Measurements from ENCODE around the gene WNT6.
A peak's percentile ranks its signal among the peaks of the same experiment; 100 is the strongest.

Gene WNT6

GRCh38 chr2:218850796-218851195, 8.8 kb upstream of the WNT6 start:
- Mint-ChIP-seq H3K4me3 (no peak overlapping the region), H3K27me3 (ENCODE audit: low read depth) (peaks cover 54% of the 10 kb centered on the region), H3K27ac (no peak overlapping the region)

GRCh38 chr2:218851286-218851685, 8.3 kb upstream of the WNT6 start:
- H3K9me3 Mint-ChIP-seq, result peaks cover 8% of the 10 kb centered on the region
- H3K36me3 Mint-ChIP-seq (ENCODE audit: low read depth), result peaks cover 4% of the 10 kb centered on the region
- peaks cover 22% of the 10 kb centered on the region for H3K4me1 Mint-ChIP-seq
- no peak overlapping the region for H3K4me3 Mint-ChIP-seq
- peaks cover 59% of the 10 kb centered on the region for H3K27me3 Mint-ChIP-seq (ENCODE audit: low read depth)
- H3K27ac Mint-ChIP-seq, result no peak overlapping the region
- no peak for TF ChIP-seq CTCF (IDR thresholded peaks at IDR 0.05; ENCODE audit: unreplicated experiment in 3 of 3)

More at GRCh38 chr2:218850796-218851195, 8.8 kb upstream of the WNT6 start:
- Mint-ChIP-seq H3K4me1 (peaks cover 17% of the 10 kb centered on the region), H3K9me3 (peaks cover 8% of the 10 kb centered on the region), H3K36me3 (ENCODE audit: low read depth) (peaks cover 4% of the 10 kb centered on the region)
- no peak for TF ChIP-seq CTCF (IDR thresholded peaks at IDR 0.05; ENCODE audit: unreplicated experiment in 3 of 3)

GRCh38 chr2:218852911-218853667, 6.5 kb upstream of the WNT6 start:
- Mint-ChIP-seq H3K27ac (no peak overlapping the region), H3K9me3 (no peaks in the 10 kb centered on the region), H3K27me3 (ENCODE audit: low read depth) (peaks cover 71% of the 10 kb centered on the region), H3K36me3 (ENCODE audit: low read depth) (no peaks in the 10 kb centered on the region), H3K4me1 (peaks cover 32% of the 10 kb centered on the region), H3K4me3 (no peak overlapping the region)
- peak; percentile 67 to 75 (median 73) for TF ChIP-seq CTCF (IDR thresholded peaks at IDR 0.05; ENCODE audit: unreplicated experiment in 3 of 3)

- no peak overlapping the region for H3K27ac Mint-ChIP-seq
These were observed 5.8 kb upstream of the WNT6 start for GRCh38 chr2:218853766-218854165.

GRCh38 chr2:218854860-218855259, 4.7 kb upstream of the WNT6 start:
- no peak for TF ChIP-seq CTCF (IDR thresholded peaks at IDR 0.05; ENCODE audit: unreplicated experiment in 3 of 3)
- Mint-ChIP-seq H3K4me1 (peaks cover 37% of the 10 kb centered on the region), H3K4me3 (no peak overlapping the region), H3K27me3 (ENCODE audit: low read depth) (peaks cover 85% of the 10 kb centered on the region), H3K27ac (peak overlapping the region in 1 of 3 experiments; percentile 19), H3K36me3 (ENCODE audit: low read depth) (no peaks in the 10 kb centered on the region), H3K9me3 (no peaks in the 10 kb centered on the region)

More at GRCh38 chr2:218853766-218854165, 5.8 kb upstream of the WNT6 start:
- TF ChIP-seq CTCF (IDR thresholded peaks at IDR 0.05; ENCODE audit: unreplicated experiment in 3 of 3), result no peak
- Mint-ChIP-seq H3K36me3 (ENCODE audit: low read depth) (no peaks in the 10 kb centered on the region), H3K9me3 (no peaks in the 10 kb centered on the region), H3K4me1 (peaks cover 37% of the 10 kb centered on the region), H3K4me3 (no peak overlapping the region), H3K27me3 (ENCODE audit: low read depth) (peaks cover 78% of the 10 kb centered on the region)
